Activated B cell treated with CpG ODN at 0.5 μM for 24 hours (primary cell): ENCODE measurements around the gene CCDC142. TPM values are rescaled to one million over a fixed set of nuclear protein-coding genes. Genes with fewer than 3 reads are reported as not detected.

Source experiments
- ATAC-seq: fragments of 200-7000 bp; cut with Tn5 transposase; one replicate; pipeline ENCODE4 v1.10.0; 2021; ENCODE audit warnings: low read depth, mild to moderate bottlenecking, moderate library complexity
- CTCF ChIA-PET: fragments of 350-600 bp; sonication (Branson Sonifier 250); formaldehyde crosslinking; loops from one replicate; lab custom pipeline; 2021; ENCODE audit warnings: antibody characterized with exemption; lab: Charles Lee
- POLR2A ChIA-PET: fragments of 350-600 bp; sonication (Branson Sonifier 250); formaldehyde crosslinking; loops from one replicate; lab custom pipeline; 2021; ENCODE audit warnings: antibody characterized with exemption; lab: Charles Lee
- DNase-seq: peaks from one replicate; pipeline ENCODE4 v3.0.0; 2022
- H3K27ac Mint-ChIP-seq: one replicate; pipeline ENCODE4 v1.8.0; 2020; ENCODE audit warnings: mixed read lengths
- H3K27me3 Mint-ChIP-seq: one replicate; pipeline ENCODE4 v1.8.0; 2021; ENCODE audit warnings: mixed read lengths
- H3K36me3 Mint-ChIP-seq: one replicate; pipeline ENCODE4 v1.8.0; 2021; ENCODE audit warnings: low read depth, mixed read lengths
- H3K4me1 Mint-ChIP-seq: one replicate; pipeline ENCODE4 v1.8.0; 2021; ENCODE audit warnings: mixed read lengths
- H3K4me3 Mint-ChIP-seq: one replicate; pipeline ENCODE4 v1.8.0; 2020; ENCODE audit warnings: mild to moderate bottlenecking, mixed read lengths
- H3K9me3 Mint-ChIP-seq: one replicate; pipeline ENCODE4 v1.8.0; 2020; ENCODE audit warnings: mixed read lengths
- CTCF ChIP-seq: fragments of 200-600 bp; IDR thresholded peaks from one replicate; pipeline ENCODE4 v1.8.0; 2022; ENCODE audit warnings: antibody characterized with exemption, mild to moderate bottlenecking
- intact Hi-C: fragments of 100-400 bp; cut with micrococcal nuclease; formaldehyde crosslinking; loops from one replicate; pipeline ENCODE4 v1.15.1; 2024
- total RNA-seq: library from RNA; stranded (reverse); gene quantifications from 2 replicates; pipeline ENCODE4 v1.2.3, GENCODE V29; 2022

Gene CCDC142
- total RNA-seq, 1 donor from 2014 or later = 40.4 TPM

- Mint-ChIP-seq H3K4me3 (peak within 1 kb of the TSS; percentile 99), H3K27ac (peak within 1 kb of the TSS; percentile 100), H3K36me3 (peaks cover 32% of the 10 kb centered on the region), H3K27me3 (no peaks in the 10 kb centered on the region), H3K9me3 (no peaks in the 10 kb centered on the region), H3K4me1 (peaks cover 63% of the 10 kb centered on the region)
- ChIA-PET CTCF (interaction anchor here (1.1 to 2.8 kb wide), 6 partner anchors 14 to 133 kb away, joined by 3 to 12 read pairs (median 4); partner anchors contain the start of genes CCDC142, MRPL53 and TTC31), POLR2A (interaction anchor here (0.7 to 10.0 kb wide), 16 partner anchors 10 to 718 kb away, joined by 3 to 127 read pairs (median 8); partner anchors contain the start of genes AUP1, C2orf81, CCDC142 and DQX1)
- no peak for TF ChIP-seq CTCF
- ATAC-seq = peak; percentile 47
- DNase-seq = peak; percentile 94
- intact Hi-C loops = loop anchor here (1.0 to 5.0 kb wide), 8 partner anchors 15 to 1220 kb away; partner anchors contain the start of genes AUP1, C2orf81, CCT7 and HTRA2
Measured at GRCh38 chr2:74454654-74455511, 27.9 kb downstream of the CCDC142 start, which contains the start of gene INO80B. INO80B (plus strand) TSS chr2:74455087; CDS start chr2:74455117, 30 bp downstream.

GRCh38 chr2:74450570-74451190 lies 32.1 kb downstream of the CCDC142 start:
- DNase-seq (no peak), ATAC-seq (no peak)
- Mint-ChIP-seq H3K36me3 (peaks cover 8% of the 10 kb centered on the region), H3K4me3 (no peak overlapping the region), H3K9me3 (no peaks in the 10 kb centered on the region), H3K27me3 (no peaks in the 10 kb centered on the region), H3K27ac (no peak overlapping the region), H3K4me1 (peaks cover 25% of the 10 kb centered on the region)
- no peak for TF ChIP-seq CTCF
- ChIA-PET CTCF (no interaction called here), POLR2A (no interaction called here)
- intact Hi-C loops = no loop called here

- intact Hi-C loops = no loop called here
- Mint-ChIP-seq H3K27me3 (peaks cover 12% of the 10 kb centered on the region), H3K36me3 (no peaks in the 10 kb centered on the region), H3K27ac (no peak overlapping the region), H3K4me3 (no peak overlapping the region), H3K9me3 (no peaks in the 10 kb centered on the region), H3K4me1 (peaks cover 15% of the 10 kb centered on the region)
- no peak for TF ChIP-seq CTCF
- CTCF ChIA-PET = no interaction called here
- ATAC-seq (no peak), DNase-seq (no peak)
- POLR2A ChIA-PET = no interaction called here
Measured at GRCh38 chr2:74448771-74449170, 34.0 kb downstream of the CCDC142 start.

GRCh38 chr2:74447230-74447999 lies 35.4 kb downstream of the CCDC142 start:
- ATAC-seq = no peak
- POLR2A ChIA-PET = interaction anchor here (0.7 kb wide), 1 partner anchor 15 kb away, joined by 3 read pairs; no protein-coding TSS in a partner anchor
- peaks cover 6% of the 10 kb centered on the region for H3K4me1 Mint-ChIP-seq
- no peak for TF ChIP-seq CTCF
- no peak overlapping the region for H3K4me3 Mint-ChIP-seq
- no peak for DNase-seq
- H3K27me3 Mint-ChIP-seq = peaks cover 12% of the 10 kb centered on the region
- H3K9me3 Mint-ChIP-seq = no peaks in the 10 kb centered on the region
- no peaks in the 10 kb centered on the region for H3K36me3 Mint-ChIP-seq
- CTCF ChIA-PET = no interaction called here
- no peak overlapping the region for H3K27ac Mint-ChIP-seq
- intact Hi-C loops = no loop called here
